Astrocyte (in vitro differentiated cells and primary cell): ENCODE results near the gene FGFBP3.

ENCODE experiments used
- CTCF ChIP-seq: IDR thresholded peaks from 2 replicates; pipeline ENCODE4 v1.5.1; 2011; ENCODE audit warnings: low read depth, mild to moderate bottlenecking, inconsistent platforms, low read length, moderate library complexity; ENCODE audit not compliant: insufficient read depth
- EZH2 ChIP-seq: IDR thresholded peaks from 2 replicates; pipeline ENCODE4 v1.6.1; 2012; ENCODE audit warnings: mild to moderate bottlenecking, low read length, inconsistent platforms; ENCODE audit not compliant: insufficient read depth

GRCh38 chr10:91884536-91884935 is 24.8 kb downstream of the FGFBP3 start:
- TF ChIP-seq CTCF (no peak), EZH2 (no peak)
